Gastroesophageal sphincter (tissue), 3 donors: ENCODE results near the gene MOCOS.

Experiments used
- CTCF ChIP-seq, 4 experiments: fragments of 200-600 bp in 2 of 4; fragments of 450-650 bp in 2 of 4; sonication (generic) in 1 of 4; IDR thresholded peaks; one replicate each; pipeline ENCODE4 v1.5.1; 2017 to 2019; ENCODE audit warnings: antibody characterized with exemption in 4 of 4, mild to moderate bottlenecking in 2 of 4, moderate library complexity in 2 of 4
- POLR2A ChIP-seq, 2 donors: fragments of 450-650 bp; IDR thresholded peaks; one replicate each; pipeline ENCODE4 v1.6.1; 2017; ENCODE audit warnings: antibody characterized with exemption in 2 of 2, mild to moderate bottlenecking in 2 of 2, moderate library complexity in 1 of 2

- TF ChIP-seq CTCF (IDR thresholded peaks at IDR 0.05) (no peak), POLR2A (IDR thresholded peaks at IDR 0.05) (no peak)
Observed at GRCh38 chr18:36167692-36168218, 19.5 kb upstream of the MOCOS start.
